IMR-90 (cell line): ENCODE results near the gene ERBB4. TPM values are rescaled to one million over a fixed set of nuclear protein-coding genes. Genes with fewer than 3 reads are reported as not detected.

Experiments
- ATAC-seq: fragments of 200-7000 bp; cut with Tn5 transposase; 2 replicates; pipeline ENCODE4 v1.9.1; 2020; ENCODE audit warnings: low read depth, mild to moderate bottlenecking, moderate library complexity
- BruUV-seq: library from RNA; stranded (reverse); fragments of 400-500 nt; replicated peaks from 2 replicates; lab custom pipeline; 2021; lab: Mats Ljungman, UMichigan
- CTCF ChIA-PET: fragments of 300-600 bp; formaldehyde crosslinking; extraction: SDS; loops from one replicate; lab custom pipeline; 2021; ENCODE audit warnings: antibody characterized with exemption; lab: Yijun Ruan, JAX
- POLR2A ChIA-PET: fragments of 300-600 bp; sonication (Branson Sonifier 250); formaldehyde crosslinking; loops from one replicate; lab custom pipeline; 2022; ENCODE audit warnings: antibody characterized with exemption; ENCODE audit not compliant: unreplicated experiment; lab: Charles Lee
- DNase-seq: peaks from one replicate; pipeline ENCODE4 v3.0.0; 2013
- H2AFZ ChIP-seq: replicated peaks from 2 replicates; pipeline ENCODE3; 2013; ENCODE audit warnings: low read length, mild to moderate bottlenecking; ENCODE audit not compliant: poor library complexity
- H2AK5ac ChIP-seq: 2 replicates; pipeline ENCODE4 v1.6.1; 2013; ENCODE audit warnings: low read depth, low read length, inconsistent platforms
- H2AK9ac ChIP-seq: replicated peaks from 2 replicates; pipeline ENCODE3; 2013; ENCODE audit warnings: mild to moderate bottlenecking, low read depth, low read length, moderate library complexity; ENCODE audit not compliant: poor library complexity
- H2BK120ac ChIP-seq: 2 replicates; pipeline ENCODE4 v1.6.1; 2013; ENCODE audit warnings: low read depth, low read length, inconsistent platforms
- H2BK15ac ChIP-seq: 3 replicates; pipeline ENCODE4 v1.6.1; 2013; ENCODE audit warnings: low read depth, low read length, inconsistent platforms
- H2BK20ac ChIP-seq: 2 replicates; pipeline ENCODE4 v1.6.1; 2013; ENCODE audit warnings: low read depth, mild to moderate bottlenecking, inconsistent platforms, low read length, moderate library complexity
- H2BK5ac ChIP-seq: 2 replicates; pipeline ENCODE4 v1.6.1; 2013; ENCODE audit warnings: mild to moderate bottlenecking, low read depth, low read length, inconsistent platforms; ENCODE audit not compliant: poor library complexity, severe bottlenecking
- H3K14ac ChIP-seq: replicated peaks from 2 replicates; pipeline ENCODE4 v1.6.1; 2013; ENCODE audit warnings: low read depth, low read length, inconsistent platforms
- H3K18ac ChIP-seq: 2 replicates; pipeline ENCODE4 v1.6.1; 2013; ENCODE audit warnings: low read depth, low read length, control low read depth
- H3K23ac ChIP-seq: 2 replicates; pipeline ENCODE4 v1.6.1; 2013; ENCODE audit warnings: low read depth, low read length, inconsistent platforms
- H3K27ac ChIP-seq: 2 replicates; pipeline ENCODE4 v1.5.1; 2013; ENCODE audit warnings: mild to moderate bottlenecking, control low read depth, low read length; ENCODE audit not compliant: insufficient read depth
- H3K27me3 ChIP-seq: 2 replicates; pipeline ENCODE4 v1.6.1; 2013; ENCODE audit warnings: low read length; ENCODE audit not compliant: control insufficient read depth, insufficient read depth
- H3K36me3 ChIP-seq: 2 replicates; pipeline ENCODE4 v1.6.1; 2013; ENCODE audit warnings: low read length, mixed read lengths; ENCODE audit not compliant: control insufficient read depth, insufficient read depth
- H3K4ac ChIP-seq: 2 replicates; pipeline ENCODE4 v1.6.1; 2013; ENCODE audit warnings: low read depth, low read length, inconsistent platforms
- H3K4me1 ChIP-seq: 2 replicates; pipeline ENCODE4 v1.6.1; 2013; ENCODE audit warnings: low read length, mixed read lengths; ENCODE audit not compliant: control insufficient read depth, insufficient read depth
- H3K4me2 ChIP-seq: 2 replicates; pipeline ENCODE4 v1.6.1; 2013; ENCODE audit warnings: low read depth, mild to moderate bottlenecking, control low read depth, low read length, moderate library complexity
- H3K4me3 ChIP-seq: 2 replicates; pipeline ENCODE4 v1.5.1; 2013; ENCODE audit warnings: low read depth, mild to moderate bottlenecking, control low read depth, low read length, moderate library complexity; ENCODE audit not compliant: insufficient read depth
- H3K56ac ChIP-seq: 2 replicates; pipeline ENCODE4 v1.6.1; 2013; ENCODE audit warnings: low read length, inconsistent platforms; ENCODE audit not compliant: insufficient read depth; ENCODE audit errors: extremely low read depth
- H3K79me1 ChIP-seq, 2 experiments: 2 replicates each; pipeline ENCODE4 v1.6.1; 2013; ENCODE audit warnings: low read length in 2 of 2, inconsistent platforms in 1 of 2, low read depth in 1 of 2
- H3K9ac ChIP-seq: 2 replicates; pipeline ENCODE4 v1.6.1; 2013; ENCODE audit warnings: low read depth, low read length, control low read depth
- H3K9me1 ChIP-seq: 2 replicates; pipeline ENCODE4 v1.6.1; 2013; ENCODE audit warnings: low read length, inconsistent platforms; ENCODE audit not compliant: insufficient read depth
- H3K9me3 ChIP-seq: 2 replicates; pipeline ENCODE4 v1.6.1; 2013; ENCODE audit warnings: low read length; ENCODE audit not compliant: control insufficient read depth, insufficient read depth
- H4K20me1 ChIP-seq: 2 replicates; pipeline ENCODE4 v1.6.1; 2013; ENCODE audit warnings: low read length, inconsistent platforms; ENCODE audit not compliant: insufficient read depth
- H4K5ac ChIP-seq: 2 replicates; pipeline ENCODE4 v1.6.1; 2013; ENCODE audit warnings: mild to moderate bottlenecking, low read depth, low read length, control low read depth
- H4K8ac ChIP-seq, 2 experiments: 2 replicates each; pipeline ENCODE4 v1.6.1; 2013; ENCODE audit warnings: low read depth in 2 of 2, low read length in 2 of 2, control low read depth in 1 of 2, inconsistent platforms in 1 of 2
- H4K91ac ChIP-seq: 2 replicates; pipeline ENCODE4 v1.6.1; 2013; ENCODE audit warnings: low read depth, low read length, inconsistent platforms; ENCODE audit not compliant: insufficient read depth
- BHLHE40 ChIP-seq: fragments of 150-350 bp; IDR thresholded peaks from 2 replicates; pipeline ENCODE4 v1.6.1; 2016; ENCODE audit warnings: mild to moderate bottlenecking, low read depth, low read length
- CEBPB ChIP-seq: IDR thresholded peaks from 2 replicates; pipeline ENCODE4 v1.6.1; 2012; ENCODE audit warnings: low read depth, low read length, improper control_type of control experiment
- CHD1 ChIP-seq: IDR thresholded peaks from 2 replicates; pipeline ENCODE4 v1.6.1; 2012; ENCODE audit warnings: low read depth, low read length, improper control_type of control experiment
- CTCF ChIP-seq: conservative IDR thresholded peaks from 2 replicates; pipeline ENCODE4 v1.5.1; 2012; ENCODE audit warnings: mild to moderate bottlenecking, low read depth, low read length, improper control_type of control experiment
- ELK1 ChIP-seq: fragments of 150-350 bp; IDR thresholded peaks from 2 replicates; pipeline ENCODE4 v1.6.1; 2016; ENCODE audit warnings: low read depth, mild to moderate bottlenecking, low read length, moderate library complexity, borderline replicate concordance
- FOS ChIP-seq: fragments of 150-350 bp; IDR thresholded peaks from 2 replicates; pipeline ENCODE4 v1.6.1; 2016; ENCODE audit warnings: low read depth, low read length
- MAFK ChIP-seq: IDR thresholded peaks from 2 replicates; pipeline ENCODE4 v1.6.1; 2012; ENCODE audit warnings: low read depth, low read length, improper control_type of control experiment
- MAZ ChIP-seq: IDR thresholded peaks from 2 replicates; pipeline ENCODE4 v1.6.1; 2012; ENCODE audit warnings: low read depth, mild to moderate bottlenecking, low read length, improper control_type of control experiment, moderate library complexity, borderline replicate concordance
- MXI1 ChIP-seq: IDR thresholded peaks from 2 replicates; pipeline ENCODE4 v1.6.1; 2012; ENCODE audit warnings: low read depth, mild to moderate bottlenecking, low read length, moderate library complexity, borderline replicate concordance
- NFE2L2 ChIP-seq: fragments of 150-350 bp; IDR thresholded peaks from 2 replicates; pipeline ENCODE4 v1.6.1; 2016; ENCODE audit warnings: low read depth, mild to moderate bottlenecking, low read length
- POLR2A ChIP-seq: IDR thresholded peaks from 2 replicates; pipeline ENCODE4 v1.6.1; 2012; ENCODE audit warnings: mild to moderate bottlenecking, low read depth, low read length
- RAD21 ChIP-seq: IDR thresholded peaks from 2 replicates; pipeline ENCODE4 v1.6.1; 2012; ENCODE audit warnings: low read length, improper control_type of control experiment
- RCOR1 ChIP-seq: IDR thresholded peaks from 2 replicates; pipeline ENCODE4 v1.6.1; 2012; ENCODE audit warnings: mild to moderate bottlenecking, low read length, improper control_type of control experiment; ENCODE audit not compliant: insufficient replicate concordance
- RFX5 ChIP-seq: IDR thresholded peaks from 2 replicates; pipeline ENCODE4 v1.8.0; 2012; ENCODE audit warnings: low read depth, mild to moderate bottlenecking, low read length, moderate library complexity
- SMC3 ChIP-seq: fragments of 150-350 bp; IDR thresholded peaks from 2 replicates; pipeline ENCODE4 v1.6.1; 2016; ENCODE audit warnings: low read depth, mild to moderate bottlenecking, antibody characterized with exemption, low read length, moderate library complexity
- USF2 ChIP-seq: fragments of 150-350 bp; IDR thresholded peaks from 2 replicates; pipeline ENCODE4 v1.6.1; 2017; ENCODE audit warnings: mild to moderate bottlenecking, antibody characterized with exemption, low read length, low read depth
- WGBS, 2 experiments: methylation state at CpG; one replicate each; pipeline versions ENCODE4 v1.1.5 to v1.1.7; 2013; ENCODE audit warnings: missing lambda C conversion rate in 2 of 2; ENCODE audit not compliant: insufficient read length in 1 of 2; ENCODE audit errors: extremely low coverage in 2 of 2; 5-methylcytosine and 5-hydroxymethylcytosine counted together
- dilution Hi-C: fragments of 300-500 bp; cut with HindIII; formaldehyde crosslinking; loops from one replicate; pipeline ENCODE4 v1.14.3; 2018; ENCODE audit warnings: low sequenced_read_pairs; ENCODE audit not compliant: unreplicated experiment
- in situ Hi-C: fragments of 300-500 bp; cut with MboI; formaldehyde crosslinking; loops from 3 replicates; pipeline ENCODE4 v1.14.3; 2019; ENCODE audit warnings: low sequenced_read_pairs, inconsistent platforms, mixed read lengths
- intact Hi-C: fragments of 100-400 bp; cut with micrococcal nuclease; formaldehyde crosslinking; loops from 2 replicates; pipeline ENCODE4 v1.10.0; 2022
- polyA plus RNA-seq, 3 experiments: library from polyadenylated mRNA; depleted of rRNA; stranded (reverse); fragments of >200 nt; gene quantifications; 2 replicates each; pipeline ENCODE4 v1.2.3, GENCODE V29; 2012; ENCODE audit warnings: low replicate concordance in 1 of 3
- total RNA-seq: library from RNA; depleted of rRNA; stranded (reverse); fragments of >200 nt; gene quantifications from 2 replicates; pipeline ENCODE4 v1.2.3, GENCODE V29; 2012

Gene ERBB4
- total and polyA plus RNA-seq, 2 of the 4 experiments (the other 2 are of a cell fraction) = not detected

- H2BK15ac ChIP-seq = no peak overlapping the region
- no peak overlapping the region for H2AK9ac ChIP-seq
- no peak for ATAC-seq
- 0% methylated on average over 1 of the region's 6 CpGs; no CpG with 5 or more reads in 1 of the 2 experiments for WGBS, 2 experiments
- H3K14ac ChIP-seq = no peak overlapping the region
- H3K27ac ChIP-seq = no peak overlapping the region
- no peak overlapping the region for H2AK5ac ChIP-seq
- intact Hi-C loops (no loop called here), dilution Hi-C loops (no loop called here), in situ Hi-C loops (no loop called here)
- H2AFZ ChIP-seq = no peak overlapping the region
- no peak for DNase-seq
- no peak overlapping the region for H2BK5ac ChIP-seq
- no peaks in the 10 kb centered on the region for H3K9me3 ChIP-seq
- H2BK120ac ChIP-seq = no peak overlapping the region
- H3K79me1 ChIP-seq = no peaks in the 10 kb centered on the region
- H3K9me1 ChIP-seq = no peaks in the 10 kb centered on the region
- H3K4me3 ChIP-seq = no peak overlapping the region
- no peak overlapping the region for H3K9ac ChIP-seq
- no peak overlapping the region for H3K23ac ChIP-seq
- H3K4ac ChIP-seq = no peak overlapping the region
- H3K4me1 ChIP-seq = no peaks in the 10 kb centered on the region
- no peak overlapping the region for H3K4me2 ChIP-seq
- no peaks in the 10 kb centered on the region for H4K20me1 ChIP-seq
- H4K91ac ChIP-seq = no peak overlapping the region
- TF ChIP-seq RFX5 = no peak
- TF ChIP-seq BHLHE40 = no peak
- no peak for TF ChIP-seq ELK1
- TF ChIP-seq MXI1 = no peak
- TF ChIP-seq POLR2A = no peak
- no peak for TF ChIP-seq NFE2L2
- TF ChIP-seq SMC3 = no peak
- no peak for TF ChIP-seq USF2
- TF ChIP-seq CHD1 = no peak
- no peak for TF ChIP-seq RAD21
- no peak for TF ChIP-seq MAFK
- no peak for TF ChIP-seq FOS
- TF ChIP-seq CTCF = no peak
- TF ChIP-seq MAZ = no peak
- TF ChIP-seq RCOR1 = no peak
- TF ChIP-seq CEBPB = no peak
- ChIA-PET CTCF (interaction anchor here (0.7 to 0.9 kb wide), 2 partner anchors 36 to 249 kb away, joined by 3 read pairs; no protein-coding TSS in a partner anchor), POLR2A (no interaction called here)
- H3K27me3 ChIP-seq = no peaks in the 10 kb centered on the region
- H4K5ac ChIP-seq = no peak overlapping the region
- no TSS peak for BruUV-seq
- H3K18ac ChIP-seq = no peak overlapping the region
- H3K36me3 ChIP-seq = no peaks in the 10 kb centered on the region
- no peak overlapping the region for H3K56ac ChIP-seq
- H2BK20ac ChIP-seq = no peak overlapping the region
- no peak overlapping the region for H4K8ac ChIP-seq
These were observed 657.2 kb downstream of the ERBB4 start for GRCh38 chr2:211881449-211881848.
